Motor neuron (in vitro differentiated cells): ENCODE measurements around the gene TACC3. TPM values are rescaled to one million over a fixed set of nuclear protein-coding genes. Genes with fewer than 3 reads are reported as not detected.
A peak's percentile ranks its signal among the peaks of the same experiment; 100 is the strongest.

Source experiments
- ATAC-seq, 8 experiments: fragments of 200-7000 bp; cut with Tn5 transposase; replicated peaks in 6 of 8; 2 replicates each; pipeline ENCODE4 v1.8.0; 2021; ENCODE audit warnings: mild to moderate bottlenecking in 8 of 8, moderate library complexity in 8 of 8
- H3K27ac ChIP-seq, 2 donors: fragments of 250-450 bp; sonication (Bioruptor Pico); 2 replicates each; pipeline ENCODE4 v1.9.0; 2021; ENCODE audit warnings: antibody characterized with exemption in 2 of 2, mild to moderate bottlenecking in 2 of 2, moderate library complexity in 1 of 2
- H3K4me1 ChIP-seq, 2 donors: fragments of 250-450 bp; sonication (Bioruptor Pico); replicated peaks in 1 of 2; 2 replicates each; pipeline ENCODE4 v1.6.1; 2021; ENCODE audit warnings: antibody characterized with exemption in 2 of 2, mild to moderate bottlenecking in 2 of 2, moderate library complexity in 1 of 2
- H3K4me3 ChIP-seq, 5 donors: fragments of 250-450 bp; sonication (Bioruptor Pico); 2 replicates each; pipeline ENCODE4 v1.9.0; 2021; ENCODE audit warnings: antibody characterized with exemption in 5 of 5, mild to moderate bottlenecking in 5 of 5, moderate library complexity in 4 of 5
- WGBS, 10 experiments: fragments of 450-650 bp; shearing (Covaris generic); methylation state at CpG; one replicate each; pipeline ENCODE4 v1.0.0; 2022; 5-methylcytosine and 5-hydroxymethylcytosine counted together
- in situ Hi-C, 9 experiments: fragments of 400-800 bp; cut with MboI; loops; one replicate each; pipeline ENCODE4 v1.15.0; 2021; ENCODE audit warnings: low sequenced_read_pairs in 9 of 9, low pct_unique_long_range_greater_than_20kb in 2 of 9; ENCODE audit not compliant: unreplicated experiment in 9 of 9
- total RNA-seq, 8 experiments: library from RNA; unstranded; fragments of 300-600 nt; gene quantifications; 2 replicates each; pipeline versions ENCODE4 v1.2.3 to v1.2.4, GENCODE V29; 2022

TACC3 gene
- total RNA-seq, 8 experiments from 2014 or later, result 2.6 to 61.3 (median 6.5) TPM

GRCh38 chr4:1793940-1794808 lies 72.9 kb downstream of the TACC3 start:
- WGBS, 10 experiments, result no CpG with 5 or more reads among the region's 101 CpGs
- peak; percentile 2 to 25 (median 6) for ATAC-seq
- peaks cover 28 to 34% of the 10 kb centered on the region in 2 donors for H3K4me1 ChIP-seq

More at GRCh38 chr4:1793940-1794808, 72.9 kb downstream of the TACC3 start:
- peak overlapping the region in 1 of 2 donors; percentile 81 for H3K27ac ChIP-seq
- H3K4me3 ChIP-seq, result peak overlapping the region; percentile 33 to 81 (median 49)
- in situ Hi-C loops, result no loop called here

Other genes with a start within 250 kb of the TACC3 start
- gene FAM53A, start 37.2 kb upstream of the TACC3 start, total RNA-seq, result 1 to 10 TPM in 7 of 8 experiments, under 1 TPM in 1; 0.87 to 7.9 (median 2.1) TPM
- gene SLBP, start 9.2 kb upstream of the TACC3 start, total RNA-seq, result 10 to 100 TPM; 33.9 to 88.1 (median 44.2) TPM
- 10 to 100 TPM; 17.1 to 48.1 (median 25.7) TPM for gene TMEM129, start 198 bp upstream of the TACC3 start, total RNA-seq
- gene FGFR3, start 71.8 kb downstream of the TACC3 start, total RNA-seq, result 10 to 100 TPM in 4 of 8 experiments, 1 to 10 TPM in 3, under 1 TPM in 1; 0.76 to 39.4 (median 10.8) TPM
- 10 to 100 TPM; 19.8 to 74.0 (median 30.2) TPM for gene LETM1, start 134.6 kb downstream of the TACC3 start, total RNA-seq
- 100 to 1,000 TPM in 1 of 8 experiments, 10 to 100 TPM in 6, 1 to 10 TPM in 1; 2.9 to 118 (median 63.8) TPM for gene NSD2, start 149.9 kb downstream of the TACC3 start, total RNA-seq